HepG2 (cell line): Measurements from ENCODE around the gene TSPAN2. TPM values are rescaled to one million over a fixed set of nuclear protein-coding genes. Genes with fewer than 3 reads are reported as not detected.

Source experiments
- ATAC-seq: fragments of 200-7000 bp; cut with Tn5 transposase; 3 replicates; pipeline ENCODE4 v1.9.1; 2020; ENCODE audit warnings: mild to moderate bottlenecking, moderate library complexity
- BruUV-seq: library from RNA; stranded (reverse); fragments of 400-500 nt; replicated peaks from 2 replicates; lab custom pipeline; 2021; lab: Mats Ljungman, UMichigan
- CTCF ChIA-PET: fragments of 300-600 bp; formaldehyde crosslinking; extraction: SDS; loops from one replicate; lab custom pipeline; 2021; ENCODE audit warnings: low total read pairs, inconsistent platforms, low intra/inter-chr PET ratio; lab: Yijun Ruan, JAX
- POLR2A ChIA-PET: fragments of 350-600 bp; sonication (Branson Sonifier 250); formaldehyde crosslinking; loops from one replicate; lab custom pipeline; 2020; ENCODE audit warnings: antibody characterized with exemption, inconsistent platforms; lab: Yijun Ruan, JAX
- DNase-seq: peaks from one replicate; pipeline ENCODE4 v3.0.0-alpha.2; 2015; ENCODE audit warnings: low spot score
- FAIRE-seq: peaks from 3 replicates; lab custom pipeline; 2011; peaks lifted over from hg19 to GRCh38; lab: Jason Lieb, UNC
- H2AFZ ChIP-seq: one replicate; pipeline ENCODE4 v1.6.1; 2011; ENCODE audit warnings: low read length, inconsistent platforms
- H3K27ac ChIP-seq: fragments of 300-600 bp; 3 replicates; pipeline ENCODE4 v1.8.0; 2011; ENCODE audit warnings: mixed run types, mild to moderate bottlenecking, mixed read lengths, low read length, inconsistent platforms; ENCODE audit not compliant: insufficient read depth; ENCODE audit errors: extremely low read length
- H3K27me3 ChIP-seq, 2 experiments: fragments of 200-600 bp in 1 of 2; 2 replicates in 1 of 2; 3 replicates in 1 of 2; pipeline versions ENCODE4 v1.6.0 to v1.8.0; 2011; ENCODE audit warnings: low read length in 2 of 2, mild to moderate bottlenecking in 2 of 2, moderate library complexity in 2 of 2, inconsistent platforms in 1 of 2; ENCODE audit not compliant: insufficient read depth in 2 of 2, control insufficient read depth in 1 of 2
- H3K36me3 ChIP-seq, 2 experiments: fragments of 200-600 bp in 1 of 2; replicated peaks in 1 of 2; 2 replicates in 1 of 2; 3 replicates in 1 of 2; pipeline versions ENCODE4 v1.5.1 to v1.8.0; 2011; ENCODE audit warnings: low read length in 2 of 2, inconsistent platforms in 1 of 2; ENCODE audit not compliant: insufficient read depth in 2 of 2, control insufficient read depth in 1 of 2
- H3K4me1 ChIP-seq: 2 replicates; pipeline ENCODE4 v1.5.1; 2012; ENCODE audit warnings: low read length, inconsistent platforms; ENCODE audit not compliant: insufficient read depth
- H3K4me2 ChIP-seq: 2 replicates; pipeline ENCODE4 v1.6.0; 2011; ENCODE audit warnings: low read depth, low read length, inconsistent platforms
- H3K4me3 ChIP-seq, 3 experiments: fragments of 200-600 bp in 1 of 3; sonication (generic), shearing (Covaris generic) in 1 of 3; replicated peaks in 1 of 3; 2 replicates each; pipeline ENCODE4 v1.5.1; 2011 to 2016; ENCODE audit warnings: low read length in 3 of 3, inconsistent platforms in 2 of 3, low read depth in 2 of 3, mild to moderate bottlenecking in 2 of 3, control low read depth in 1 of 3, mixed read lengths in 1 of 3; ENCODE audit not compliant: insufficient read depth in 1 of 3
- H3K79me2 ChIP-seq: one replicate; pipeline ENCODE4 v1.6.1; 2011; ENCODE audit warnings: low read length, inconsistent platforms; ENCODE audit not compliant: insufficient read depth
- H3K9ac ChIP-seq: 2 replicates; pipeline ENCODE4 v1.6.0; 2011; ENCODE audit warnings: mild to moderate bottlenecking, low read depth, low read length, inconsistent platforms; ENCODE audit not compliant: insufficient read depth
- H3K9me3 ChIP-seq: 2 replicates; pipeline ENCODE4 v1.5.1; 2012; ENCODE audit warnings: mild to moderate bottlenecking, low read length
- H4K20me1 ChIP-seq: 2 replicates; pipeline ENCODE4 v1.6.0; 2011; ENCODE audit warnings: inconsistent platforms, mild to moderate bottlenecking, low read length, moderate library complexity; ENCODE audit not compliant: insufficient read depth
- FLYWCH1 ChIP-seq: sonication (generic); formaldehyde crosslinking; IDR thresholded peaks from 2 replicates; pipeline ENCODE4 v1.8.1; 2023; ENCODE audit warnings: mild to moderate bottlenecking, missing genetic modification reagents
- FOXP4 ChIP-seq: sonication (generic); formaldehyde crosslinking; IDR thresholded peaks from 2 replicates; pipeline ENCODE4 v1.4.0; 2020; ENCODE audit warnings: missing genetic modification reagents
- GPN1 ChIP-seq: sonication (generic); formaldehyde crosslinking; IDR thresholded peaks from 2 replicates; pipeline ENCODE4 v1.5.1; 2020; ENCODE audit warnings: missing genetic modification reagents, borderline replicate concordance
- HDAC2 ChIP-seq: sonication (generic); formaldehyde crosslinking; IDR thresholded peaks from 2 replicates; pipeline ENCODE4 v1.4.0; 2020; ENCODE audit warnings: missing genetic modification reagents
- KAT7 ChIP-seq: IDR thresholded peaks from 2 replicates; pipeline ENCODE4 v1.6.1; 2018; ENCODE audit warnings: borderline replicate concordance, missing compliant biosample characterization
- KDM5B ChIP-seq: sonication (generic); formaldehyde crosslinking; IDR thresholded peaks from 2 replicates; pipeline ENCODE4 v1.4.0; 2020; ENCODE audit warnings: missing genetic modification reagents, mild to moderate bottlenecking, borderline replicate concordance
- NFYC ChIP-seq: IDR thresholded peaks from 2 replicates; pipeline ENCODE4 v1.6.1; 2016; ENCODE audit warnings: missing genetic modification reagents, missing compliant biosample characterization
- NR2F6 ChIP-seq, 2 experiments: IDR thresholded peaks; 2 replicates each; pipeline ENCODE4 v1.6.1; 2016; ENCODE audit warnings: antibody characterized with exemption in 1 of 2, mild to moderate bottlenecking in 1 of 2
- SATB2 ChIP-seq: sonication (generic); formaldehyde crosslinking; IDR thresholded peaks from 2 replicates; pipeline ENCODE4 v1.5.0; 2020; ENCODE audit warnings: missing genetic modification reagents
- TAF1 ChIP-seq: sonication (generic); formaldehyde crosslinking; IDR thresholded peaks from 2 replicates; pipeline ENCODE4 v1.4.0; 2020; ENCODE audit warnings: missing genetic modification reagents
- ZBTB20 ChIP-seq: sonication (generic); formaldehyde crosslinking; IDR thresholded peaks from 2 replicates; pipeline ENCODE4 v1.8.1; 2023; ENCODE audit warnings: missing genetic modification reagents, low read depth, mild to moderate bottlenecking, borderline replicate concordance
- ZBTB21 ChIP-seq: sonication (generic); formaldehyde crosslinking; IDR thresholded peaks from 2 replicates; pipeline ENCODE4 v1.4.0; 2020; ENCODE audit warnings: missing genetic modification reagents
- ZIK1 ChIP-seq: sonication (generic); formaldehyde crosslinking; IDR thresholded peaks from 2 replicates; pipeline ENCODE4 v1.5.0; 2020; ENCODE audit warnings: mild to moderate bottlenecking, low read depth, missing genetic modification reagents, borderline replicate concordance
- ZNF329 ChIP-seq: sonication (generic); formaldehyde crosslinking; IDR thresholded peaks from 2 replicates; pipeline ENCODE4 v1.9.0; 2021; ENCODE audit warnings: low read depth, mild to moderate bottlenecking, missing genetic modification reagents
- ZNF460 ChIP-seq: sonication (generic); formaldehyde crosslinking; IDR thresholded peaks from 2 replicates; pipeline ENCODE4 v1.5.1; 2020; ENCODE audit warnings: missing genetic modification reagents, mild to moderate bottlenecking, borderline replicate concordance
- ZNF567 ChIP-seq: sonication (generic); formaldehyde crosslinking; IDR thresholded peaks from 2 replicates; pipeline ENCODE4 v1.8.1; 2023; ENCODE audit warnings: mild to moderate bottlenecking, missing genetic modification reagents, borderline replicate concordance
- ZNF782 ChIP-seq: sonication (generic); formaldehyde crosslinking; IDR thresholded peaks from 2 replicates; pipeline ENCODE4 v1.4.0; 2020; ENCODE audit warnings: missing genetic modification reagents, mild to moderate bottlenecking, borderline replicate concordance
- WGBS: methylation state at CpG from one replicate; pipeline ENCODE4 v1.1.6; 2017; ENCODE audit warnings: low lambda C conversion rate; 5-methylcytosine and 5-hydroxymethylcytosine counted together
- in situ Hi-C: cut with HindIII; loops from 2 replicates; pipeline ENCODE4 v1.10.0; 2017; ENCODE audit warnings: low pct_unique_long_range_greater_than_20kb; ENCODE audit not compliant: extremely low pct_ligation_motif_present
- intact Hi-C: fragments of 100-400 bp; cut with micrococcal nuclease; formaldehyde crosslinking; loops from one replicate; pipeline ENCODE4 v1.10.0; 2022; ENCODE audit not compliant: unreplicated experiment
- polyA plus RNA-seq, 8 experiments: library from polyadenylated mRNA; depleted of rRNA in 3 of 8; stranded (reverse) in 7 of 8; unstranded in 1 of 8; fragments of >200 nt; fragmentation: Illumina TruSeq in 4 of 8; extraction: Trizol in 4 of 8; gene quantifications; 2 replicates each; pipeline versions ENCODE4 v1.2.1 to v1.2.3, GENCODE V29; 2011 to 2016; ENCODE audit warnings: low read depth in 4 of 8, missing spikeins in 1 of 8, mixed read lengths in 1 of 8; ENCODE audit not compliant: insufficient read depth in 1 of 8
- total RNA-seq, 5 experiments: library from RNA; depleted of rRNA; stranded (reverse); fragments of >200 nt; fragmentation: Illumina TruSeq; extraction: Trizol; gene quantifications; 2 replicates each; pipeline ENCODE4 v1.2.3, GENCODE V29; 2016; ENCODE audit warnings: low read depth in 1 of 5
- TF ChIP-seq, protein P1 (sequence below): sonication (generic); formaldehyde crosslinking; conservative IDR thresholded peaks from 2 replicates; pipeline ENCODE4 v1.8.0; 2022; ENCODE audit warnings: low read depth, missing genetic modification reagents

TSPAN2 gene
- total and polyA plus RNA-seq, 2 of the 13 experiments (the other 11 are each of a cell fraction or from before 2014, with no cell fraction given) = not detected

GRCh38 chr1:115120296-115120695 lies 31.0 kb upstream of the TSPAN2 start:
- POLR2A ChIA-PET = no interaction called here
- CTCF ChIA-PET = no interaction called here
- H2AFZ ChIP-seq = no peak overlapping the region
- DNase-seq (no peak), ATAC-seq (no peak), FAIRE-seq (no peak)
- no peaks in the 10 kb centered on the region for H3K27me3 ChIP-seq
- H3K9me3 ChIP-seq = peaks cover 4% of the 10 kb centered on the region; the same call in 1 of the 2 replicates
- H3K9ac ChIP-seq = no peak overlapping the region
- no peak overlapping the region for H3K4me3 ChIP-seq
- no peaks in the 10 kb centered on the region for H3K36me3 ChIP-seq
- in situ Hi-C loops = no loop called here
- H3K27ac ChIP-seq = no peak overlapping the region
- no peaks in the 10 kb centered on the region for H4K20me1 ChIP-seq
- TF ChIP-seq ZBTB21 (CRISPR knock-in tag) (no peak), FOXP4 (CRISPR knock-in tag) (no peak), ZBTB20 (no peak), SATB2 (CRISPR knock-in tag) (no peak), KAT7 (CRISPR knock-in tag) (no peak), ZNF460 (CRISPR knock-in tag) (no peak), ZIK1 (CRISPR knock-in tag) (no peak), KDM5B (no peak), TAF1 (CRISPR knock-in tag) (no peak), NR2F6 (IDR thresholded peaks at IDR 0.05) (no peak), NR2F6 (CRISPR knock-in tag; IDR thresholded peaks at IDR 0.05) (no peak), HDAC2 (CRISPR knock-in tag) (no peak), ZNF329 (CRISPR knock-in tag) (no peak), ZNF567 (CRISPR knock-in tag) (no peak), ZNF782 (CRISPR knock-in tag) (no peak), FLYWCH1 (no peak), GPN1 (CRISPR knock-in tag) (no peak), NFYC (no peak)
- TF ChIP-seq, protein P1, sequence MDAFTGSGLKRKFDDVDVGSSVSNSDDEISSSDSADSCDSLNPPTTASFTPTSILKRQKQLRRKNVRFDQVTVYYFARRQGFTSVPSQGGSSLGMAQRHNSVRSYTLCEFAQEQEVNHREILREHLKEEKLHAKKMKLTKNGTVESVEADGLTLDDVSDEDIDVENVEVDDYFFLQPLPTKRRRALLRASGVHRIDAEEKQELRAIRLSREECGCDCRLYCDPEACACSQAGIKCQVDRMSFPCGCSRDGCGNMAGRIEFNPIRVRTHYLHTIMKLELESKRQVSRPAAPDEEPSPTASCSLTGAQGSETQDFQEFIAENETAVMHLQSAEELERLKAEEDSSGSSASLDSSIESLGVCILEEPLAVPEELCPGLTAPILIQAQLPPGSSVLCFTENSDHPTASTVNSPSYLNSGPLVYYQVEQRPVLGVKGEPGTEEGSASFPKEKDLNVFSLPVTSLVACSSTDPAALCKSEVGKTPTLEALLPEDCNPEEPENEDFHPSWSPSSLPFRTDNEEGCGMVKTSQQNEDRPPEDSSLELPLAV (CRISPR knock-in tag) = no peak
- TF ChIP-seq, all 625 proteins: peak for 0
- 0% methylated on average over 1 of the region's 2 CpGs for WGBS
- no peaks in the 10 kb centered on the region for H3K4me1 ChIP-seq
- H3K4me2 ChIP-seq = no peak overlapping the region
- BruUV-seq = no TSS peak
- H3K79me2 ChIP-seq = no peaks in the 10 kb centered on the region
- intact Hi-C loops = no loop called here
